Measurements from ENCODE around the gene CTTNBP2. TPM values are rescaled to one million over a fixed set of nuclear protein-coding genes. Genes with fewer than 3 reads are reported as not detected.

CTTNBP2 gene
- total and polyA plus RNA-seq, 10 donors = 0.68 to 15.1 (median 8.5) TPM

GRCh38 chr7:117757440-117757839, 115.8 kb downstream of the CTTNBP2 start:
- no peaks in the 10 kb centered on the region for H3K9me3 ChIP-seq
- H3K4me1 ChIP-seq = no peaks in the 10 kb centered on the region
- no peak overlapping the region for H3K27ac ChIP-seq
- peaks cover 0 to 6% (median 0%) of the 10 kb centered on the region in 6 donors for H3K36me3 ChIP-seq
- WGBS, 5 donors = 87 to 100% (median 94%) methylated on average over 4 of the region's 4 CpGs
- no peaks in the 10 kb centered on the region for H3K27me3 ChIP-seq (replicated peaks in 1 of 7)
- intact Hi-C loops (cut with DNase I; ENCODE audit: low total_unique reads) = no loop called here
- no peak overlapping the region for H3K4me3 ChIP-seq
- no peak for TF ChIP-seq CTCF (IDR thresholded peaks at IDR 0.05 in 8 of 11, conservative IDR thresholded peaks at IDR 0.05 in 3 of 11)
- TF ChIP-seq POLR2AphosphoS5 (IDR thresholded peaks at IDR 0.05) = no peak
- no peak for TF ChIP-seq POLR2A (IDR thresholded peaks at IDR 0.05)
- no peak for DNase-seq

GRCh38 chr7:117756586-117757085, 116.6 kb downstream of the CTTNBP2 start:
- DNase-seq = no peak
- intact Hi-C loops (cut with DNase I; ENCODE audit: low total_unique reads) = no loop called here
- H3K9me3 ChIP-seq = no peaks in the 10 kb centered on the region
- no peaks in the 10 kb centered on the region for H3K27me3 ChIP-seq (replicated peaks in 1 of 7)
- TF ChIP-seq CTCF (IDR thresholded peaks at IDR 0.05 in 8 of 11, conservative IDR thresholded peaks at IDR 0.05 in 3 of 11) (no peak), POLR2AphosphoS5 (IDR thresholded peaks at IDR 0.05) (no peak), POLR2A (IDR thresholded peaks at IDR 0.05) (no peak)
- H3K4me1 ChIP-seq = no peaks in the 10 kb centered on the region
- 78 to 93% (median 85%) methylated on average over 5 of the region's 5 CpGs for WGBS, 5 donors
- no peak overlapping the region for H3K27ac ChIP-seq
- H3K36me3 ChIP-seq = peaks cover 0 to 6% (median 0%) of the 10 kb centered on the region in 6 donors
- H3K4me3 ChIP-seq = no peak overlapping the region

DNA sequence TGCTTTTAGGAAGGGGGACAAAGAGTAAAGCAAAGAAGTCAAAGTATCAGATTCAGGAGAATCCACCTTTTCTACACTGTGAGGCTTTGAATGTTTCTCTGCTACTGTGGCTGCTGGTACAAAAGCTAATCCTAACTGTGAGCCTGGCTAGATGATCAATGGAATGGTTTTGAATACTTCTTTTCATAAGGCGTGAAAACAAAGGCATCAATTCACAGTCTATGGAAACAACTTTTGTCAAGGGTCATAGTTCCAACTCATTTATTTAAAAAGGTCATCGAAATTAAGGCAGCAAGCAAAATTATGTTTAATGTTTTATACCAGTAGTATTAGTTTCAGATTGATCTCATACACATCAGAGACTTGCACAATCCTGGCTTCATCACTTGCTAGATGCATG, 118.1 kb downstream of the CTTNBP2 start:
- WGBS, 5 donors = 76 to 91% (median 85%) methylated on average over 2 of the region's 2 CpGs
- TF ChIP-seq CTCF (IDR thresholded peaks at IDR 0.05 in 8 of 11, conservative IDR thresholded peaks at IDR 0.05 in 3 of 11) (no peak), POLR2AphosphoS5 (IDR thresholded peaks at IDR 0.05) (no peak), POLR2A (IDR thresholded peaks at IDR 0.05) (no peak)
- H3K27ac ChIP-seq = no peak overlapping the region
- no peak for DNase-seq
- peaks cover 0 to 3% (median 0%) of the 10 kb centered on the region in 6 donors for H3K4me1 ChIP-seq
- no peaks in the 10 kb centered on the region for H3K27me3 ChIP-seq (replicated peaks in 1 of 7)
- intact Hi-C loops (cut with DNase I; ENCODE audit: low total_unique reads) = no loop called here
- H3K36me3 ChIP-seq = peaks cover 0 to 6% (median 0%) of the 10 kb centered on the region in 6 donors
- no peaks in the 10 kb centered on the region for H3K9me3 ChIP-seq
- H3K4me3 ChIP-seq = no peak overlapping the region

DNA sequence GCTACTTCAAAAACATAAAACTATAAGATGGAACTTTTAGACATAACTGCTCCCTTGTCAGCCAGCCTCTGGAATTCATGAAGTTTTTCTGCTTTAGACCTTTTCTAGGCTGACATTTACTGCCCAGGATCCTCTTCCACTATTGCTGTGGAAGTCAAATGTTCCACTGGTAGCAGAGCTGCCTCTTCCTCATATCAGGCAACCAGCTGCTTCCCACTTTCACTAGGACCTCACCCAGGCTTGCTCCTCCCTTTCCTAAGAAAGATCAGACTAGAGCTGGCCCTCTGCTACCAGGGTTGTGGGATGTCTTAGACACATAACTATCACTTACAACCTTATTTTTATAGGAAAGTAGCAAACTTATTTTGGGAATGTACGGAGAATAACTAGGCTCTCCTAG, 121.5 kb downstream of the CTTNBP2 start:
- Histone ChIP-seq H3K27ac (no peak overlapping the region), H3K4me3 (no peak overlapping the region), H3K9me3 (no peaks in the 10 kb centered on the region), H3K27me3 (replicated peaks in 1 of 7) (no peaks in the 10 kb centered on the region), H3K36me3 (peaks cover 0 to 6% (median 0%) of the 10 kb centered on the region in 6 donors), H3K4me1 (peaks cover 0 to 3% (median 0%) of the 10 kb centered on the region in 6 donors)
- intact Hi-C loops (cut with DNase I; ENCODE audit: low total_unique reads) = loop anchor here (2.0 kb wide), 1 partner anchor 121 kb away; the partner anchor contains the start of gene CTTNBP2
- WGBS, 5 donors = 84 to 97% (median 95%) methylated on average over 1 of the region's 1 CpG
- DNase-seq = no peak
- TF ChIP-seq CTCF (IDR thresholded peaks at IDR 0.05 in 8 of 11, conservative IDR thresholded peaks at IDR 0.05 in 3 of 11) = no peak

All from spleen (tissue), 11 donors.